Stimulated activated CD8-positive, alpha-beta memory T cell treated with anti-CD3 and anti-CD28 coated beads, Interleukin-15, amount 100 ng/mL, for 24 hours (primary cell): ENCODE measurements around the gene UGDH.
A peak's percentile ranks its signal among the peaks of the same experiment; 100 is the strongest.
"Not testable (repeated sequence)": the region's sequence is repeated elsewhere in the genome, so short reads cannot be mapped to it uniquely, and the experiment has no call there.

Experiments used
- DNase-seq: peaks from one replicate; pipeline ENCODE4 v3.0.0-alpha.2; 2020; ENCODE audit warnings: low read depth

Gene UGDH

GRCh38 chr4:39527296-39528060 lies at the start of gene UGDH:
UGDH (minus strand) TSS chr4:39527439; CDS start chr4:39521512, 5,927 bp downstream.
- DNase-seq, result peak; percentile 83

DNA sequence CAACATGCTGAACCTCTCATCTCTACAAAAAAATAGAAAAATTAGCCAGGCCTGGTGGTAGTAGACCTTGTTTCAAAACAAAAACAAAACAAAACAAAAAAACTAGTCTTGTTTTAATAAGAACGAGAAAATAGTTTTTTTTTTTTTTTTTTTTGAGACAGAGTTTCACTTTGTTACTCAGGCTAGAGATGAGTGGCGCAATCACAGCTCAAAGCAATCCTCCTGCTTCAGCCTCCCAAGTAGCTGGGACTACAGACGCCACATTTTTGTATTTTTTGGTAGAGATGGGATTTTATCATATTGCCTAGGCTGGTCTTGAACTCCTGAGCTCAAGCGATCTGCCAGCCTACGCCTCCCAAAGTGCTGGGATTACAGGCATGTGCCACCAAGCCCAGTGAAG lies 47.7 kb upstream of the UGDH start:
- no peak for DNase-seq

DNA sequence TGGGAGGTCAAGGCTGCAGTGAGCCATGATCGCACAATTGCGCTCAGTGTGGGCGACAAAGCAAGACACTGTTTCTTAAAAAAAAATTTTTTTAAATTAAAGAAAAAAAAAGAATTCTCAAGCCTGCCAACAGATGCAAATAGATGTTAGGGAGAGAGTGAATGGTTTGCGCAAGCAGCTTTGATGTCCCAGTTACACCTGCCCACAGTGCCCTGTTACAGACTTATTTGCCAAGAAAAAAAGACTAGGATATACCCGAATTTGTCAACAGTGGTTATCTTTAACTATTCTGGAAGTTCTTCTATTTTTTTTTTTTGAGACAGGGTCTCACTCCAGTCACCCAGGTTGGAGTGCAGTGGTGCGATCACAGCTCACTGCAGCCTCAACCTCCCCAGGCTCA lies 44.3 kb upstream of the UGDH start:
- DNase-seq, result no peak

- no peak for DNase-seq
Measured at GRCh38 chr4:39571054-39571453, 43.8 kb upstream of the UGDH start.

GRCh38 chr4:39569209-39569608 lies 42.0 kb upstream of the UGDH start:
- DNase-seq, result no peak

GRCh38 chr4:39568805-39569204 lies 41.6 kb upstream of the UGDH start:
- DNase-seq, result no peak

- no peak for DNase-seq
Measured at GRCh38 chr4:39565878-39566600, 38.8 kb upstream of the UGDH start.

GRCh38 chr4:39563346-39563847 lies 36.2 kb upstream of the UGDH start:
- no peak for DNase-seq

DNA sequence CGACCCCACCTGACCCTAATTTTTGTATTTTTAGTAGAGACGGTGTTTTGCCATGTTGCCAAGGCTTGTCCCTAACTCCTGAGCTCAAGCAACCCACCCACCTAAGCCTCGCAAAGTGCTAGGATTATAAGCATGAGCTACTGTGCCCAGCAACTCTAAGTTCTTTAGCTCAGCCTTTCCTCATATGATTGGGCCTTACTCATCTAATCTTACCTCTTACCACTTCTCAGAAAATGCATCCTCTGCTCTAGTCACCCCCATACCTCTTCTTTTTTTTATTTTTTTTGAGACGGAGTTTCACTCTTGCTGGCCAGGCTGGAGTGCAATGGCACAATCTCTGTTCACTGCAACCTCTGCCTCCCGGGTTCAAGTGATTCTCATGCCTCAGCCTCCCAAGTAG lies 35.6 kb upstream of the UGDH start:
- DNase-seq, result no peak

GRCh38 chr4:39559626-39560025 lies 32.4 kb upstream of the UGDH start:
- DNase-seq, result no peak

DNA sequence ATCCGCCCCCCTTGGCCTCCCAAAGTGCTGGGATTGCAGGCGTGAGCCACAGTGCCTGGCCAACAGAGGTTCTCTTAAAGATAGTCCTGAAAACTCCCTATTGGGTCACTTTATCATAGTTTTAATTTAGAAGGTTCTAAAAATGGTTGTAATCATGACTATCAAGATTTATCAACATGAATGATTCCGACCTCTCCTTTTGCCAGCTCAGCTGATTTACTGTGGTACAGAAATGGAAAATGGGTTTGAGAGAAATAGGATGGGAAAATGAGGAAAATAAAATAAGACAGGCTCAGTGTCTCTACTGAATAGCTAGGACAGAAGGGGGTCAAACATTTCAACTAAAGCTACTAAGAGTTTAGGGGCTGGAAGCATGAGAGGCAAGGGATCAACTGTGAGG lies 28.2 kb upstream of the UGDH start:
- no peak for DNase-seq

- no peak for DNase-seq
Measured at GRCh38 chr4:39548425-39549067, 21.3 kb upstream of the UGDH start.

GRCh38 chr4:39544580-39545315 lies 17.5 kb upstream of the UGDH start:
- DNase-seq, result no peak

- not testable (repeated sequence) for DNase-seq
Measured at GRCh38 chr4:39544080-39544479, 16.8 kb upstream of the UGDH start.

DNA sequence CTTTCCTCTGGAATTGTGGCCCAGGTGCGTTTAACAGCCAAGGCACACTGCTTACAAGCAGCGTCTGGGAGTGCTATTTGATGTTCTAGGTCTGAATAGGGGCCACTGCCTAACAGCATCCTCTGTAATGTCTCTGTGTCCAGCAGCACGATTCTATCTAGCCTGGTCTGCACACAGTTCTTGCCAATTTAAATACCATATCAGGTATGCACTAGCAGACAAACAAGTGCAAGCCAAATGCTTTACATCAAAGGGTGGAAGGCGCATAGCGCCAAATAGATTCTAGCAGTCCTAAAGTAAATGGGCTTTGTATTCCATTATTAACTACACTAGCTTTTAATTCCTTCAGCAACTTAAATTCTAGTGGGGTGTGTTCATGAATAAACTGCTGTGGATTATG lies 15.8 kb upstream of the UGDH start:
- DNase-seq, result no peak

DNA sequence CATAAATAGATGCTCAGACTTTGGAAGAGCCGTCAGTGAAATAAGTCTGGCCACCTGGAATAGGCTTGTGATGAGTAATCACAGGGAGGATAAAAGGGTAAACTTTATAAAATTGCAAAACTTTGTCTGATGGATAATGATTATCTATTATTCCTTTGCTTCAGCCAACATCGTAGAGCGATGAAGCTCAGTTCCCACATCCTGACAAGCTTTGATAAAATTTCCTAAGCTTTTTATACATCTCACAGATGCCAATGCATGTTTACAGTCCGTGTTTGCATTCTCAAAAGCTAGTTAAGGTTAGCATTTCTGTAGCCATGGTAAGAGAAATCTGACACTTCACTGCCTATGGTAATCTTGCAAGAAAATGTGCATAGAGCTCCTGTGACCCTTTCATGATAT lies 15.4 kb upstream of the UGDH start:
- no peak for DNase-seq

DNA sequence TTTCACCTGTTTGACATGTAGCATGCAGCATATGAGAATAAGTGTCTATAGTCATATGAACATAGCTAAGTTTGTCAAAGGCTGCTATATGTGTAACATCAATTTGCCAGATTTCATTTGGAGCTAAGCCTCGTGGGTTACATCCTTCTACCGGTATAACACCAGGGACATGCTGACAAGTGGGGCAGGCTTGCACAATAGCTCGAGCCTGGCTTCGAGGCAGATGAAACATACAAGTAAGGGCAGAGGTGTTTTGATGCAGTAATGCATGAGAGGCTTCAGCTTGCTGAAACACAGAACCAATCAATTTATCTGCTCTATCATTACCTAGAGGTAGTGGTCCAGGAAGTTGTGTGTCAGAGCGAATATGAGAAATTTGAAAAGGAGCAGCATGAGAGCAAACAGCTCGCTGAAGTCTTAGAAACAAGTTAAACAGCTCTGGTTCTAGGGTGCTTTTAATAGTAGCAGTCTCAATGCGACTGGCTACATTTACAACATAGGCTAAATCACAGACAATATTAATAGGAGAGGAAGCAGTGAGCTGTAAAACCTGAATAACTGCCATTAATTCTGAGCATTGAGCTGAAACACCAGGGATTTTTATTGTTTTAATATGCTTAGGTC lies 14.9 kb upstream of the UGDH start:
- no peak for DNase-seq

- no peak for DNase-seq
Measured at GRCh38 chr4:39539089-39539611, 11.9 kb upstream of the UGDH start.

DNA sequence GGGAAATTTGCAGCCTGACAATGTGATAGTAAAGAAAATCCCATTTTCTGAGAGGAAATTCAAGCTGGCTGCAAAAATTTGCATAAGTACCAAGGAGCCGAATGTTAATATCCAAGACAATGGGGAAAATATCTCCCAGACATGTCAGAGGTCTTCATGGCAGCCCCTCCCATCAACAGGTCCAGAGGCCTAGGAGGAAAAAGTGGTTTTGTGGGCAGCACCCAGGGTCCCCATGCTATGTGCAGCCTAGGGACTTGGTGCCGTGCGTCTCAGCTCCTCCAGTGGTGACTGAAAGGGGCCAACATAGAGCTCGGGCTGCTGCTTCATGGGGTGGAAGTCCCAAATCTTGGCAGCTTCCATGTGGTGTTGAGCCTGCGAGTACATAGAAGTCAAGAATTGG lies 6.3 kb upstream of the UGDH start:
- no peak for DNase-seq

- not testable (repeated sequence) for DNase-seq
Measured at GRCh38 chr4:39532237-39532636, 5.0 kb upstream of the UGDH start.

- DNase-seq, result no peak
Measured at GRCh38 chr4:39530682-39531081, 3.4 kb upstream of the UGDH start.

- DNase-seq, result no peak
Measured at GRCh38 chr4:39529534-39529933, 2.3 kb upstream of the UGDH start.
